ENCODE measurements around the gene HIKESHI. TPM values are rescaled to one million over a fixed set of nuclear protein-coding genes. Genes with fewer than 3 reads are reported as not detected.

The HIKESHI gene
- polyA plus RNA-seq, 1 of the 3 experiments (the other 2 are of a cell fraction): 62.3 TPM

DNA sequence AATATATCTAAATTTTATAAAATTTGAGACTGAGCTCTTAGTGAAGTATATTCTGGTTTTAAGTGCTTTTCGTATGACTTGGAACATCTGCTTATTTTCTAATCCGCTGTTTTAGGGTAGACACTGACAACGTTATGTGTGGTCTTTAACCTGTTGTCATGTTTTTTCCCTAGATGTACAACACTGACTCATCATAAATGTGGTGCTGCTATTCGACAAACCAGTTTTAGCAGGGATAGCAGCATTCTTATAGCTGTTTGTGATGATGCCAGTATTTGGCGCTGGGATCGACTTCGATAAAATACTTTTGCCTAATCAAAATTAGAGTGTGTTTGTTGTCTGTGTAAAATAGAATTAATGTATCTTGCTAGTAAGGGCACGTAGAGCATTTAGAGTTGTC, 23.8 kb upstream of the HIKESHI start (continued):
- TF ChIP-seq, protein P1, sequence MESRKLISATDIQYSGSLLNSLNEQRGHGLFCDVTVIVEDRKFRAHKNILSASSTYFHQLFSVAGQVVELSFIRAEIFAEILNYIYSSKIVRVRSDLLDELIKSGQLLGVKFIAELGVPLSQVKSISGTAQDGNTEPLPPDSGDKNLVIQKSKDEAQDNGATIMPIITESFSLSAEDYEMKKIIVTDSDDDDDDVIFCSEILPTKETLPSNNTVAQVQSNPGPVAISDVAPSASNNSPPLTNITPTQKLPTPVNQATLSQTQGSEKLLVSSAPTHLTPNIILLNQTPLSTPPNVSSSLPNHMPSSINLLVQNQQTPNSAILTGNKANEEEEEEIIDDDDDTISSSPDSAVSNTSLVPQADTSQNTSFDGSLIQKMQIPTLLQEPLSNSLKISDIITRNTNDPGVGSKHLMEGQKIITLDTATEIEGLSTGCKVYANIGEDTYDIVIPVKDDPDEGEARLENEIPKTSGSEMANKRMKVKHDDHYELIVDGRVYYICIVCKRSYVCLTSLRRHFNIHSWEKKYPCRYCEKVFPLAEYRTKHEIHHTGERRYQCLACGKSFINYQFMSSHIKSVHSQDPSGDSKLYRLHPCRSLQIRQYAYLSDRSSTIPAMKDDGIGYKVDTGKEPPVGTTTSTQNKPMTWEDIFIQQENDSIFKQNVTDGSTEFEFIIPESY (IDR thresholded peaks at IDR 0.05; ENCODE audit: borderline replicate concordance, low read depth): no peak

GRCh38 chr11:86279747-86280146, 22.3 kb upstream of the HIKESHI start:
- 96% methylated on average over 3 of the region's 3 CpGs for WGBS (ENCODE audit: low lambda C conversion rate)
- ChIA-PET CTCF (no interaction called here), POLR2A (no interaction called here)
- Histone ChIP-seq H4K20me1 (ENCODE audit: insufficient read depth) (no peaks in the 10 kb centered on the region), H3K27ac (ENCODE audit: low read depth in 2 of 2, low read length in 1 of 2) (no peak overlapping the region), H3K9me2 (no peaks in the 10 kb centered on the region), H3K27me3 (ENCODE audit: insufficient read depth) (no peaks in the 10 kb centered on the region), H3K4me2 (no peak overlapping the region), H3K79me2 (ENCODE audit: insufficient read depth) (peaks cover 15% of the 10 kb centered on the region), H3K4me3 (ENCODE audit: low read depth in 2 of 2, low read length in 1 of 2) (no peak overlapping the region), H3K9me3 (no peaks in the 10 kb centered on the region), H3K9ac (no peak overlapping the region), H2AFZ (ENCODE audit: low read depth) (no peak overlapping the region), H3F3A (replicated peaks; ENCODE audit: insufficient read depth) (no peaks in the 10 kb centered on the region), H3K4me1 (ENCODE audit: control insufficient read depth in 1 of 2, insufficient read depth in 2 of 2, low read depth in 1 of 2, low read length in 1 of 2) (no peaks in the 10 kb centered on the region), H3K36me3 (replicated peaks in 1 of 2; ENCODE audit: control insufficient read depth in 1 of 2, insufficient read depth in 2 of 2, low read length in 1 of 2) (peaks cover 42 to 64% of the 10 kb centered on the region in 2 experiments)
- DNase-seq: no peak
- TF ChIP-seq FOXM1 (IDR thresholded peaks at IDR 0.05; ENCODE audit: low read depth) (no peak), CTCF (IDR thresholded peaks at IDR 0.05) (no peak), POLR2AphosphoS5 (IDR thresholded peaks at IDR 0.05; ENCODE audit: low read depth, low read length) (no peak), GABPA (IDR thresholded peaks at IDR 0.05; ENCODE audit: low read depth) (no peak), EZH2phosphoT487 (IDR thresholded peaks at IDR 0.05; ENCODE audit: borderline replicate concordance, low read depth) (no peak), NRF1 (IDR thresholded peaks at IDR 0.05; ENCODE audit: low read depth, low read length) (no peak), EP300 (IDR thresholded peaks at IDR 0.05; ENCODE audit: borderline replicate concordance in 1 of 2, low read depth in 1 of 2, low read length in 1 of 2) (no peak), GATA2 (CRISPR knock-in tag; IDR thresholded peaks at IDR 0.05) (no peak), JUND (IDR thresholded peaks at IDR 0.05) (no peak)
- TF ChIP-seq, protein P2, sequence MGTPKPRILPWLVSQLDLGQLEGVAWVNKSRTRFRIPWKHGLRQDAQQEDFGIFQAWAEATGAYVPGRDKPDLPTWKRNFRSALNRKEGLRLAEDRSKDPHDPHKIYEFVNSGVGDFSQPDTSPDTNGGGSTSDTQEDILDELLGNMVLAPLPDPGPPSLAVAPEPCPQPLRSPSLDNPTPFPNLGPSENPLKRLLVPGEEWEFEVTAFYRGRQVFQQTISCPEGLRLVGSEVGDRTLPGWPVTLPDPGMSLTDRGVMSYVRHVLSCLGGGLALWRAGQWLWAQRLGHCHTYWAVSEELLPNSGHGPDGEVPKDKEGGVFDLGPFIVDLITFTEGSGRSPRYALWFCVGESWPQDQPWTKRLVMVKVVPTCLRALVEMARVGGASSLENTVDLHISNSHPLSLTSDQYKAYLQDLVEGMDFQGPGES (IDR thresholded peaks at IDR 0.05; ENCODE audit: low read depth, low read length): no peak
- TF ChIP-seq, protein P1 (IDR thresholded peaks at IDR 0.05; ENCODE audit: borderline replicate concordance, low read depth): no peak
- TF ChIP-seq, protein P3, sequence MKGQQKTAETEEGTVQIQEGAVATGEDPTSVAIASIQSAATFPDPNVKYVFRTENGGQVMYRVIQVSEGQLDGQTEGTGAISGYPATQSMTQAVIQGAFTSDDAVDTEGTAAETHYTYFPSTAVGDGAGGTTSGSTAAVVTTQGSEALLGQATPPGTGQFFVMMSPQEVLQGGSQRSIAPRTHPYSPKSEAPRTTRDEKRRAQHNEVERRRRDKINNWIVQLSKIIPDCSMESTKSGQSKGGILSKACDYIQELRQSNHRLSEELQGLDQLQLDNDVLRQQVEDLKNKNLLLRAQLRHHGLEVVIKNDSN (IDR thresholded peaks at IDR 0.05; ENCODE audit: borderline replicate concordance, low read depth): no peak

All from SK-N-SH (cell line).